ENCODE results near the gene ANKRD36C.
A peak's percentile ranks its signal among the peaks of the same experiment; 100 is the strongest.
"Not testable (repeated sequence)": the region's sequence is repeated elsewhere in the genome, so short reads cannot be mapped to it uniquely, and the experiment has no call there.

ANKRD36C gene

GRCh38 chr2:95991351-95992094 lies at the start of gene ANKRD36C:
Gene ANKRD36C, minus strand, starts transcription at chr2:95991824. Its CDS starts 116 bp downstream, at chr2:95991708.
- DNase-seq = peak; percentile 56

- not testable (repeated sequence) for DNase-seq
Measured at GRCh38 chr2:96035554-96035953, 43.9 kb upstream of the ANKRD36C start.

GRCh38 chr2:96034792-96035191 lies 43.2 kb upstream of the ANKRD36C start, which contains the start of gene GPAT2:
Gene GPAT2, minus strand, starts transcription at chr2:96034916. Its CDS starts 2,557 bp downstream, at chr2:96032359.
- not testable (repeated sequence) for DNase-seq

- not testable (repeated sequence) for DNase-seq
Measured at GRCh38 chr2:96033997-96034396, 42.4 kb upstream of the ANKRD36C start.

- not testable (repeated sequence) for DNase-seq
Measured at GRCh38 chr2:96027725-96028325, 36.2 kb upstream of the ANKRD36C start.

DNA sequence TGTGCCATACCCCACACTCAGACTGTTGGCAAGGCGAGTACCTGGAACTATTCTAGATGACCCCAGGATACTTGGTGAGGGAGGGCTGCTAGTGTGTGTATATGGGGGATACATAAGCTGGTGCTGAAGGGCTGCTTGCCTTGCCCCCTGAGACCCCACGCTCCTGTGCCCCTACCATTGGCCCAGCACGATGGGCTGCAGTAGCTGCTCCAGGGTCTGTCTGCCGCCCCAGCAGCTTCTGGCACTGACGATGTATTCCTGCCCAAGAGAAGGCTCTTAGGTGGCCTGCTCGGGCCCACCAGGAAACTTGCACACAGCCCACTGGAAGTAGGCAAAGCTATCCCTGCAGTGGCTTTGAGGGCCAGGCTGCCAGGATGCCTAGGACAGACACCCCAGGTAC lies 34.1 kb upstream of the ANKRD36C start:
- DNase-seq = not testable (repeated sequence)

DNA sequence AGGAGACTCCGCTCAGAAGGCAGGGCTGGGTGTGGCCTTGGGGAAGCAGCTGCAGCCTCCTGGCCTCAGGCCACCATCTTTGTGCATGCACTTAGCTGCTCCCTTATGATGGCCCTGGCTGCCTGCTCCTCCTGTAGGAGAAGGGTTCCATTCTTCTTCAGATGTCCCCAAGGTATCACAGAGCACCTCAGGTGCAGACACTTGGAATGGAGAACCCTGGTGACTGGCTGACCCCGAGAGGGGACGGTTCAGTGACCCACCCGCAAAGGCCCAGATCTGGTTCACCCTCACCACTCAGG lies 33.5 kb upstream of the ANKRD36C start:
- DNase-seq = no peak

DNA sequence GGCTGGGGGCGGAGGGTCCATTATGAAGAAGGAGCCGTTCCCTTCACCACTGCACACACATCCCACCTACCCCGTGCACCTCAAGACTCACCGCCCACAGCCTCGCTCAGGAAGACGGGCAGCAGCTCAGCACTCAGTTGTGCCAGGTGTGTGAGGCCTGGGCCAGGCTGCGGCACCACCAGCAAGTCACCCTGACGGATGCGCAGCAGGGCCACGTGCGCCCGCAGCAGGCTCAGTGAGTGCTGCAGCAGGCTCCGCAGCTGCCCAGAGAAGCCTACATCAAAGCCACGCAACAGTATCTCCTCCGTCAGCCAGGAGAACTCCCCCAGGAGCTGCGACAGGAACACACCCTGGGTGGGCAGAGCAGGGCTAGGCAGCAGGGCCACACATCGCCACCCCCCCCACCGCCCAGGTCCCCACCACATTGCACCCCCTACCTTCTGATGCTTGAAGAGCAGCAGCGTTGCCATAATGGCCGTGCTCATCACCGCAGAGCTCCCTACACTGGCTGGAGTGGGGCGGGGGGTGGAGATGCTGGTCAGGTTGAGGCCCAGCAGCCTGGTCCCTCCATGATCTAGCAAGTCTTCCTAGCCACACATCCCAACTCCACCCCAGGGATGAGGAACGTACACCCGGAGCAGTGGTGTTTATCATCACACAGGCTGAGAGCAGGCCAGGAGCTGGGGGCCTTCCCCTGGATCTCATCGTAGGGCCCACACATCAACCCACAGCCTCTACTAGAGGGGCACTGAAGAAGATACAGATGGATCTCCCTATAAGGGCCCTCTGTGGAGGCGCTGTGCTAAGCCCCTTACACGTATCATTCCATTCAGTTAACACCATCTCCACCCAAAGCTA lies 32.9 kb upstream of the ANKRD36C start:
- DNase-seq = no peak

GRCh38 chr2:96023701-96024100 lies 32.1 kb upstream of the ANKRD36C start:
- DNase-seq = not testable (repeated sequence)

DNA sequence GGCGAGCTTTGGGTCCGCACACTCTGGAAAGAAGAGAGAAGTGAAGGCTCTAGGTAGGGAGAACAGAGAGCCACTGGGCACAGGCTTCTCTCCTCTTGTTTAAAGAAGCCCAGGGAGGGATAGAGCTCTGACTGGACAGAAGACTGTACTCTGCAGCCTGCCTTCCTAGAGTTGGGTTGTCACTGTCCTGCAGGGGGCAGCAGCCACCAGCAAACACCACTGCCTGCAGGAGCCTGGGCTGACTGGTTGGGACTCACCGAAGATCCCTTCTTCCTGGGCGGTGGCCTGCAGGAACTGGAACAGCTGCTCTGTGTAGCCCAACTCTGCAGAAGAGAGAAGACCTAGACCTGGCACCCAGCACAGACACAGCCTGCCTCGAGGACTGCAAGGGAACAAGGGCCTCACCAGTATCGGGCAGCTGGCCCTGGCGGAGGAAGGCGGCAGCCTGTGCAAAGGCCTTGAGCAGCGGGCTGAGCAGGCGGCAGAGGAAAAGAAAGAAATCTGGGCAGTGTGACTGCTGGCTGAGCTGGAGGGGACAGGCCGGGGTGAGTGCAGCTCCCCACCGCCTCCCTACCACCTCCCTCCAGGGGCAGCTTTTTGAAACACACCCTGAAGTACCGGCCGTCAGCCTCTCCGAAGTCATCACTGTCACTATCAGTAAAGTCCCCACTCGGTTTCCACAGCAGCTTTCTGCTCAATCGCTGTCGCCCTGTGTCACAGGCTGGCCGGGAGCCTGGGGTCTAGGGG lies 31.2 kb upstream of the ANKRD36C start:
- peak; percentile 78 for DNase-seq

DNA sequence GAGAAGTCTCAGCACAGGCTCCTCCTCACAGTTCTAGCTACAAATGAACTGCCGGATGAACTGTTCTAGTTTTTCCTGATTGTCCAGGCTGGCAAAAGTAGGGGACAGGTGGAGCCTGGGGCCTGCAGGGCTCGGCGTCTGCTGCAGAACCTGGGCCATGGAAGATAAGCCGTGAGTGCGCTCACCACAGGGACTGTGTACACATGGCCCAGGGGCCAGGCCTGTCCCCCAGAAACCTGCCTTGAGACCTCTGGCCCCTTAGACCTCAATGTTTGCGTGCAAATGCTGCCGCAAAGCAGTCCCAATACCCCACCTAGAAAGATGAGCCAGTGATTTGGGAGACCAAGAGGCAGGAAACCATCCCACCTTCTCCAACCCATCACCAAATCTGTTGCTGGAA lies 30.5 kb upstream of the ANKRD36C start:
- DNase-seq = not testable (repeated sequence)

DNA sequence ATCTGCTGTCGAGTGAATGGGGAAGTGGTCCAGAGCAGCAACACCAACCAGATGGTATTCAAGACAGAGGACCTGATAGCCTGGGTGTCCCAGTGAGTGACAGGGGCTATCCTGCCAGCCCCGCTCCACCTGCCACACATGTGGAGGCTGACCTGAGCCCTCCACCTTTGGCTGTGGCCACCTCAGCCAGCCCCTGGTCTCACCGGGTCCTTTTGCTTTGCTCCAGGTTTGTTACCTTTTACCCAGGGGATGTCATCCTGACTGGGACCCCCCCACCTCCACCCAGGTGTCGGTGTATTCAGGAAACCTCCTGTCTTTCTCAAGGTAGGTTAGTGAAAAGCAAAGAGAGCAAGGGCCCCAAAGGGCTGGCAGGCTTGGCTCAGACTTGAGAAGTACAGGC lies 29.5 kb upstream of the ANKRD36C start:
- not testable (repeated sequence) for DNase-seq

DNA sequence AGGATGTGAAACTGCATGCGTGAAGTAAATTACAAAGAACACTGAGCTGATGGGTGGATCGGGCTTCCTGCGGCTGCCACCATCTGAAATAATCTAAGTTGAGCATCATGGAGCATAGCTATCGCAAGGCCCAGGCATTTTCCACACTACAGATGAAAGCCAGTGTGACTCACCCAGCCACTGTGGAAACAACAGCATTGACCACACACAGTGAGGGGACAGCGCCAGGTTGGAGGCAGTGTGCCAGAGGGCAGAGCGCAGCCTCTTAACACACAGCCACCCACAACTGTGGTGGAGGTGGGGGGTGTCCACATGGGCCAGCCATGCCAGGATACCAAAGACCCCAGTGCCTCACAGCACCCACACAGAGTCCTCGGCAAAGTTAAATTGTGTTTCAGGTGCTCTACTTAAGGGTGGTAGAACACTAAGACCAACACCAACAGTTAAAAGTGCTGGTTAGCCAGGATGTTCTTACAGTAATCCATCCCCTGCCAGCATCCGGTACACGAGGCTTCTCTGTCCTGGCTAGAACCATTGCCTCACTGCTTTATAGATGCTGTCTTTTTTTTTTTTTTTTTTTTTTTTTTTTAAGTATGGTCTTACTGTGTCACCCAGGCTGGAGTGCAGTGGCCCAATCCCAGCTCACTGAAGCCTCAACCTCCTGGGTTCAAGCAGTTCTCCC lies 28.4 kb upstream of the ANKRD36C start:
- not testable (repeated sequence) for DNase-seq

DNA sequence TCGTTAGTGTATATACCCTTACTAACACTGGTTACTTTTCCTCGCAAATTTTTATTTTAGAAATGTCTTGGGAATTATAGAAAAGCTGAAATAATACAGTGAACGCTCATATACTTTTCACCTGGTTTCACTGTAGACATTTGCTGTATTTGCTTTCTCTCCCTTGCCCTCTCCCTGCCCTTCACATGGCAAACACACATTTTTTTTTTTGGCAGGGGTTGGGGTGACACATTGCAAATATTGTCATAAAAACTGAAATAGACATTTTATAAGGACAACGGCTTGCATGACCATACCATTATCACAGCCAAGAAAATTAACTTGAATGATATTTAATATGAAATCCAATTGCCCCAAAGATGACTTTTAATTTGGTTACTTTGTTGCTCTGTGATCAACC lies 24.7 kb upstream of the ANKRD36C start:
- DNase-seq = not testable (repeated sequence)

DNA sequence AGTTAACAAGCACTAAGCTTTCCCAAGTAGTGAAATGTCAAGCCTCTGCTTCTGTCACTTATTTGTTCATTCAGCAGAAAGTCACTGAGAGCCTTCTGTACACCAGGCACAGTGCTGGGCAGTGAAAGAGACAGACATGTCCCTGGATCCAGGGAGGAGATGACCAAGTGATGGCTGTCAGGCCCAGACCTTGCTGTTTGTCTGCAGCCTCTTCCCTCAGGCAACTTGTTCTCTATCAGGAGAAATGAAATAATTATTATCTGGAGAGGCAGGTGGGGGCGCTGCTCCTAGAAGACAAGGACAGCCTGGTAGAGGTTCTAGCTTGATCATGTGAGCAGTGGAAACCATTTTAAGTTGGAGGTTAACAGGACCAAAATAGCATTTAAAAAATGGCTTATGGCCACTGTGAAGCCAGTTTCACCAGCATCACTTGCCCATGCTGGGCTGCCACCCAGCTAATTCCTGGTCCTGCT lies 21.2 kb upstream of the ANKRD36C start:
- DNase-seq = not testable (repeated sequence)

- not testable (repeated sequence) for DNase-seq
Measured at GRCh38 chr2:96012086-96012791, 20.6 kb upstream of the ANKRD36C start.

DNA sequence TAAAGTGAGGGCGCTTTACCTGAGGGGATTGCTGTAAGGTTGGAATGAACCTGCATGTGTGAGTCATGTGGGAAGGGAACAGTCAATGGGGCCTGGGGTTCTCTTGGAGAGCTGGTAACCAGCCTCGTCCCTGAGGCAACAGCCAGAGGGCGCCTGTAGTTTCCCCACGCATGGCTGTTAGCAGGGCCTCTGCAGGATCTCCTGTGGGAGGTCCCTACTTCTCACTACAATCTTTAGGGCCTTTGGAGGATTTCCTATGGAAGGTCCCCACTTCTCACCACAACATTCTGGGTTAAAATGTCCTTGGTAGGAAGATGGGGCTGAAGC lies 19.5 kb upstream of the ANKRD36C start:
- DNase-seq = peak; percentile 46

GRCh38 chr2:96010320-96011128 lies 18.9 kb upstream of the ANKRD36C start:
- DNase-seq = peak; percentile 96

GRCh38 chr2:96009833-96010232 lies 18.2 kb upstream of the ANKRD36C start:
- not testable (repeated sequence) for DNase-seq

DNA sequence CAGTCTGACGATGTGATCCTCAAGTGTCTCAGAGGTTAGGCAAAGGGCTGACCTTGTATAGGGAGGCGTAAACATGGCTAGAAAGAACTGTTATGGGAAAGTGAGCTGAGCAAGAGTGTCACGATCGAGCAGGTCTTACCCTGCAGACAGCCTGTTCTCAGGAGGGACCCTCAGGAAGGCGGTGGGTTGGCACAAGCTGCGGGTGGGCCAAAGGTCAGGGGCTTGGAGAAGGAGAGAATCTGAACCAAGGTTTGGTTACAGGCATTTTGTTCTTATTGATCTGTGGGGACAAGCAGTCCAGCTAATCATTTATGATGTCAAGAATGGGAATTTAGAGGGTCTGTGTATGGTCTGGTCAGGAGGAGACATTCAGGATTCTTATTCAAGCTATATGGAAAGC lies 16.4 kb upstream of the ANKRD36C start:
- DNase-seq = not testable (repeated sequence)

- not testable (repeated sequence) for DNase-seq
Measured at GRCh38 chr2:96006248-96006647, 14.6 kb upstream of the ANKRD36C start.
